NOMO-1 treated with dmso at 0.1 percent for 144 hours (cell line): ENCODE results near the gene PALM3.

Source experiments
- DNase-seq: peaks from one replicate; lab custom pipeline; 2025; ENCODE audit not compliant: unreplicated experiment; lab: John Stamatoyannopoulos, UW

Gene PALM3

GRCh38 chr19:14061751-14062557 is at the start of gene PALM3:
TSS of gene PALM3 (minus strand) at chr19:14062076. CDS start at chr19:14061980, 96 bp downstream.
- no peak for DNase-seq

- no peak for DNase-seq
Observed at GRCh38 chr19:14111486-14111885, 49.6 kb upstream of the PALM3 start.

GRCh38 chr19:14110650-14111049 is 48.8 kb upstream of the PALM3 start:
- no peak for DNase-seq

DNA sequence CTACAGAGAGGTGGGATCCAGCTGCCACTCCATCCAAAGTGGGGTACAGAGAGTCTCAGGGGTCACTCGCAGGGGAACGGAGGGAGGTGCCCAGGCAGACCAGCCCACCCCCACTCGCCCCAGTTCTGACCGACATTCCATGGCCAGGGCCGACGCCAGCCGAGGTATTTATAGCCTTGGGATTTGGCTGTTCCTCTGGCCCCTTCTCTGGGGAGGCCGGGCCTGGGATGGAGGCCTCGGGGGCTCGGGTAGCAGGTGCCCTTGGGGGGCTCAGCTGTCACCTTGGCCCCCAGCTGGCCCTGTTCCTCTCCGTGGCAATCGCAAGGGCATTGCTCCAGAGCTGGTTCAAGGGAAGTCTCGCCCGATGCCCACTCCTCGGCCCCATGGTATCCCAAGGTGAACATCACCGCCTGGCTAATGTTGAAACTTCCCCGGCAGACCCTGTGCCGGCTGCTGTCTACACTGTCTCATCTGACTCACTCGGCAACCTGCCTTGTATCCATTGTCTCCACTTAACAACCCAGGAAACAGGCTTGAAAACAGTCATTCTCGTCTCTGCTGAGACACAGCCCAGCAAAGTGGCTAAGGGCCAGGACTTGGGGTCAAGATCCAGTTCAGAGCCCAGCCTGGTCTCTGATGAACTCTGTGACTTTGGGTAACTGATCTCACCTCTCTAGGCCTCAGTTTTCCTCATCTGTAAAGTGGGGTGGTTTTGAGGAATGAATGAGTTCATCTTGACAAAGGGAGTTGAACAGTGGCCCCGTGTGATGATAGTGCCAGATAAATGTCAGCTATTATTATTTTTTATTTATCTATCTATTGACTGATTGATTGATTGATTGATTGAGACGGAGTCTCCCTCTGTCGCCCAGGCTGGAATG is 45.9 kb upstream of the PALM3 start:
- DNase-seq, result no peak

- DNase-seq, result no peak
Observed at GRCh38 chr19:14106840-14107239, 45.0 kb upstream of the PALM3 start.

DNA sequence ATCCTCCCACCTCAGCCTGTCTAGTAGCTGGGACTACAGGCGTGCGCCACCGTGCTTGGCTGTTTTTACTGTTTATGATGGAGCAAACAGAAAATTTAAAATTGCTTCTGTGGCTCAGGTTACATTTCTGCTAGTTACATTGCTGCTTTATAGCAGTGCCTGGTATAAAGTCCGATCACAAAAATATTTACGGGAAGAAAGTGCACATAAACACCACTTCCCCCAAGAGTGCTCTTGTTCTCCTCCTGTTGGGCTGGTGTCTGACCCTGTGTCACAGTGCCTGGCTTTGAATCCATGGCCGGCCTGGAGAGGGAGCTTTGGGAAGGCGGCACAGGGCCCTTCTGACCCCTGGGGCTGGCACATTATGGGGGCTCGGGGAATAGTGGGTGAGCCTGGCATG is 43.8 kb upstream of the PALM3 start:
- DNase-seq, result no peak

GRCh38 chr19:14103310-14103709 is 41.4 kb upstream of the PALM3 start:
- DNase-seq, result no peak

- no peak for DNase-seq
Observed at GRCh38 chr19:14102756-14103155, 40.9 kb upstream of the PALM3 start.

DNA sequence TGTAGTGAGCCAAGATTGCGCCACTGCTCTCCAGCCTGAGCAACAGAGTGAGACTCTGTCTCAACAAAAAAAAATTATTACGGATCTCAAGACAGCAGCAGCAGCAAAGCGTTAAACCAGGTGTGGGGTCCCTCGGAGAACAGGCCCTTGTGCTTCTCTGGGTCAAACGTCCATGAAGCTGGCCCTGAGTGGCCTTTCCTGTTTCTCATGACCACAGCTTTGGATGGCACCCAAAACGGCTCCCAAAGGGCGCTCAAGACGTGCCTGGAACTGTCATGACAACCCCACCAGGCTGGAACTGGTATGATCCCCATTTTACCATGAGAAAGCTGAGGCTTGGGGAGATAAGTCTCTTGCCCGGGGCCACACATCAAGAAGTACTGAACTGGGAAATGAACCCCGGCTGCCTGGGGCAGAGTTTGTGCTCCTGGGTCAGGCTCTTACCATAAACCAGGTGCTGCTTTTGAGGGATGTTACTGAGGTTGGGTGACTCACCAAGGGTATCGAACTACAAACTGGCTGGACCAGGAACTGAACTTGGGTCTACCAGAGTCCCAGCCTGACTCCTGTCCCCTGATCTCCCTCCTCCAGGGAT is 40.3 kb upstream of the PALM3 start:
- DNase-seq, result no peak

DNA sequence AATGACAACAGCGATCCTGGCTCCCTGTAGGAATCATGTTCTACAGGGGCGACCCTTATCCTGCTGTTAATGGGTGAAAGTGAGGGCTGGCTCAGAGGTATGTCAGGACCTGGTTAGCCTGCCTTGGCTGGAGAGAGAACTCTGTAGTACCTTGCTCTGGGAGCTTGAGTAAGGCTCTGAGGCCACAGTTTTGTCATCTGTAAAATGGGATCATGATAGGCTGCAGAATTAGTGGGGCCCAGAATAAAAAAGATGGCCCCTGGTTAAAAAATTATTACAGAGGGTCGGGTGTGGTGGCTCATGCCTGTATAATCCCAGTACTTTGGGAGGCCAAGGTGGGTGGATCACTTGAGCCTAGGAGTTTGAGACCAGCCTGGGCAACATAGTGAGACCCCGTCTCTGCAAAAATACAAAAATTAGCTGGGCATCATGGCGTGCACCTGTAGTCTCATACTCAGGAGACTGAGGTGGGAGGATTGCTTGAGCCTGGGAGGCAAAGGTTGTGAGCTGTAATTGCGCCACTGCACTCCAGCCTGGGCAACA is 39.2 kb upstream of the PALM3 start:
- no peak for DNase-seq

DNA sequence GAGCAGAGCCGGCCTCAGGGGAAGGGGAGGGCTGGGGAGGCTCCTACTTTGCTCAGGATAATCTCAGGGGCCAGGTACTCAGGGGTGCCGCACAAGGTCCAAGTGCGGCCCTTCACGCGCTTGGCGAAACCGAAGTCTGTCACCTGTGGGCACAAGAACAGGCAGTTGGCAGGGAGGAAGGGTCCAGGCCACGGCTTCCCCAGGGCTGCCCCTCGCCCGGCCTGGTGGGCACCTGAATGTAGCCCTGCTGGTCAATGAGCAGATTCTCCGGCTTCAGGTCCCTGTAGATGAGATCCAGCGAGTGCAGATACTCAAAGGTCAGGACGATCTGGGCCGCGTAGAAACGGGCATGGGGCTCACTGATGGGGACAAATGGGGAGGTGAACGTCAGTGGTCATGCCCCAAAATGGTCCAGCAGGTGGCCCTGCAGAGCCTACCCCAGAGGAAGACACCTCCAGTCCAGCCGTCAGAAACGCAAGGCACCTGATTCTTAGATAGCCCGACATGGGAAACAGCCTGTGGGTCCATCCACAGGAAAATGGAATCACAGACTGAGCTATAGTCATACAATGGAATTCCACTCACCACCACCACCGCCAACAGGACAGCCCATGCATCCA is 35.8 kb upstream of the PALM3 start:
- no peak for DNase-seq

GRCh38 chr19:14096272-14096992 is 34.6 kb upstream of the PALM3 start:
- no peak for DNase-seq

- DNase-seq, result no peak
Observed at GRCh38 chr19:14094854-14095253, 33.0 kb upstream of the PALM3 start.

DNA sequence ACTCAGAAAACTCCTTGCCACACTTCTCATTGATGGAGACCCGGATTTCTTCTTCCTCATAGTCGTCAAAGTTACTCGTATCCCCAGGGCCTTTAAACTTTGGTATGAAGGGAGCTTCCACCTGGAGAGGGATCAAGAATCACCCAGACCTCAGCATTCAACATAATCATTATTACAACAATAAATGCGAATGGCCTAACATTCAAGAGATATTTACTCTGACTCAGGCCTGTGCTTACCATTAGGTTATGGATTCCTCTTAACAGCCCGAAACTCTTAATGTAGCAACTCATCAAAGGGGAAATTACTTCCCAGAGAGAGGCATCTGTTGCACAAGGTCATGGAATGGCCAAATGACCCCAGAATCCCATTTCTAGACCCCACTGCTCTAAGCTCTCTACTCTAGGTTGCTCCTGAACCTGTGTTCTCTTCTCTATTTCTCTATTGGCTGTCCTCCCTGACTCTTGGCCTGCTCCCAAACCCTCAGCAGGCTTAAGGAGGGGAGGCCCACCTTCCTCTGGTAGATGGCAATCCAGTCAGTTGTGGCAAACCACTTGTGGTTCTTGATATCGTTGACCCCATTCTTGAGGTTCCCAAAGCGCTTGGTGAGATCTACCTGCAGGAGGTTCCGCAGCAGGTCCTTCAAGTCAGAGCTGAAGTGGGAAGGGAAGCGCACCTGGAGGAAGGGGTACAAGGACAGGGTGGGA is 31.4 kb upstream of the PALM3 start:
- no peak for DNase-seq

DNA sequence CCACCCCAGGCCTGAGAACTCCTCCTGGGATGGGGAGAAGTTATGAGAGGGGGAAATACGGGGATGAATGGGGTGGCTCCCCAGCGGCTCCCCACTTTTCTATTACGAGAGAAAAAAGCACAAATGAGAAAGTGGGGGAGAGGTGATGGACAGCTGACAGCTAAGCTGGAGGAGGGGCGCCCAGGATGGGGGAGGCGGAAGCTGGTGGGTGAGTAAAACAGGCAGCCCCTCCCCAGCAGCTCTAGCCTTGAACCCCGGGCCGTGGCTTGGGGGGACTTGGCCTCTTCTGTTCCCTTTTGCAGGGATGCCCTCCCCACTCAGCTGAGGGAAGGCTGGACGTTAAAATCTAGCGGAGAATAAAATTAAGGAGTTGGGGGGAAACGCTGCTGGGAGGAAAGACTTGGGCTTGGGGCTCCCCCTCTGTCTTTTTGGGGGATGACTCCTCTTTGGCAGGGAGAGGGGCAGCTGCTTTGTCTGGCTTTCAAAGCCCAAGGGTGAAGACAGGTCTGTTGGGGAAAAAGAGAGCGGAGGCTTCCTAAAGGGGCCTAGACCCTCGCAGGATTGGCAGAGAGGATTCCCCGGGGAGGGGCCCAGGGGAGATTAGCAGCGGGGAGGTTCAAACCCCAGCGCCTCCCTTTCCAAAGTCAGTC is 30.1 kb upstream of the PALM3 start:
- DNase-seq, result no peak

GRCh38 chr19:14091081-14091812 is 29.4 kb upstream of the PALM3 start:
- DNase-seq, result peak; percentile 79

- DNase-seq, result peak; percentile 79
Observed at GRCh38 chr19:14090509-14091080, 28.7 kb upstream of the PALM3 start, which contains the start of gene SAMD1. TSS of gene SAMD1 (minus strand) at chr19:14090751.
